ENCODE results near the gene MPP2. TPM values are rescaled to one million over a fixed set of nuclear protein-coding genes. Genes with fewer than 3 reads are reported as not detected.
"Not testable (repeated sequence)": the region's sequence is repeated elsewhere in the genome, so short reads cannot be mapped to it uniquely, and the experiment has no call there.

MPP2 gene
- total and polyA plus RNA-seq, 2 experiments from 2014 or later: 1.3 to 1.4 TPM

GRCh38 chr17:43846221-43846712 is 61.1 kb downstream of the MPP2 start:
- H3K4me3 ChIP-seq: no peak overlapping the region
- H3K79me2 ChIP-seq: no peaks in the 10 kb centered on the region
- no peak overlapping the region for H3K27ac ChIP-seq
- TF ChIP-seq EZH2phosphoT487 (IDR thresholded peaks at IDR 0.05; ENCODE audit: low read depth, severe bottlenecking, unreplicated experiment): no peak
- peak; percentile 94 for TF ChIP-seq CTCF (IDR thresholded peaks at IDR 0.05; ENCODE audit: poor library complexity)
- no peaks in the 10 kb centered on the region for H4K20me1 ChIP-seq (ENCODE audit: insufficient read depth, poor library complexity, severe bottlenecking)
- H3K27me3 ChIP-seq: no peaks in the 10 kb centered on the region
- H3K4me1 ChIP-seq (ENCODE audit: insufficient read depth): no peaks in the 10 kb centered on the region
- H3K9me3 ChIP-seq (ENCODE audit: low read depth): no peaks in the 10 kb centered on the region
- H3K9me2 ChIP-seq (replicated peaks; ENCODE audit: insufficient read depth): no peaks in the 10 kb centered on the region
- H3K36me3 ChIP-seq (replicated peaks; ENCODE audit: insufficient read depth, low read depth): no peaks in the 10 kb centered on the region
- WGBS (ENCODE audit: low lambda C conversion rate, missing lambda C conversion rate): 20% methylated on average over 13 of the region's 13 CpGs
- H2AFZ ChIP-seq: no peak overlapping the region
- peak; percentile 88 for DNase-seq (ENCODE audit: low spot score)
- H3K4me2 ChIP-seq: no peak overlapping the region

- Histone ChIP-seq H3K27me3 (no peaks in the 10 kb centered on the region), H3K4me2 (no peak overlapping the region), H3K79me2 (no peaks in the 10 kb centered on the region), H3K9me3 (ENCODE audit: low read depth) (no peaks in the 10 kb centered on the region), H2AFZ (no peak overlapping the region), H3K9me2 (replicated peaks; ENCODE audit: insufficient read depth) (no peaks in the 10 kb centered on the region), H3K36me3 (replicated peaks; ENCODE audit: insufficient read depth, low read depth) (no peaks in the 10 kb centered on the region), H4K20me1 (ENCODE audit: insufficient read depth, poor library complexity, severe bottlenecking) (no peaks in the 10 kb centered on the region), H3K4me3 (no peak overlapping the region), H3K27ac (no peak overlapping the region), H3K4me1 (ENCODE audit: insufficient read depth) (no peaks in the 10 kb centered on the region)
- TF ChIP-seq EZH2 (IDR thresholded peaks at IDR 0.05; ENCODE audit: borderline replicate concordance): no peak
- no peak for TF ChIP-seq EZH2phosphoT487 (IDR thresholded peaks at IDR 0.05; ENCODE audit: low read depth, severe bottlenecking, unreplicated experiment)
- no peak for TF ChIP-seq CTCF (IDR thresholded peaks at IDR 0.05; ENCODE audit: poor library complexity)
- no peak for DNase-seq (ENCODE audit: low spot score)
- WGBS (ENCODE audit: low lambda C conversion rate, missing lambda C conversion rate): 74% methylated on average over 4 of the region's 4 CpGs
These were observed 61.6 kb downstream of the MPP2 start for GRCh38 chr17:43845766-43846165.

- 90% methylated on average over 5 of the region's 5 CpGs for WGBS (ENCODE audit: low lambda C conversion rate, missing lambda C conversion rate)
- Histone ChIP-seq H3K4me3 (no peak overlapping the region), H2AFZ (no peak overlapping the region), H3K4me1 (ENCODE audit: insufficient read depth) (no peaks in the 10 kb centered on the region), H3K27ac (no peak overlapping the region), H3K9me3 (ENCODE audit: low read depth) (no peaks in the 10 kb centered on the region), H3K9me2 (replicated peaks; ENCODE audit: insufficient read depth) (no peaks in the 10 kb centered on the region), H3K4me2 (no peak overlapping the region), H3K36me3 (replicated peaks; ENCODE audit: insufficient read depth, low read depth) (no peaks in the 10 kb centered on the region), H3K79me2 (no peaks in the 10 kb centered on the region), H3K27me3 (no peaks in the 10 kb centered on the region), H4K20me1 (ENCODE audit: insufficient read depth, poor library complexity, severe bottlenecking) (no peaks in the 10 kb centered on the region)
- TF ChIP-seq EZH2phosphoT487 (IDR thresholded peaks at IDR 0.05; ENCODE audit: low read depth, severe bottlenecking, unreplicated experiment): no peak
- TF ChIP-seq CTCF (IDR thresholded peaks at IDR 0.05; ENCODE audit: poor library complexity): no peak
- TF ChIP-seq EZH2 (IDR thresholded peaks at IDR 0.05; ENCODE audit: borderline replicate concordance): no peak
- DNase-seq (ENCODE audit: low spot score): no peak
These were observed 63.1 kb downstream of the MPP2 start for GRCh38 chr17:43844241-43844640.

GRCh38 chr17:43842975-43843325 is 64.4 kb downstream of the MPP2 start:
- Histone ChIP-seq H3K27me3 (no peaks in the 10 kb centered on the region), H3K9me2 (replicated peaks; ENCODE audit: insufficient read depth) (no peaks in the 10 kb centered on the region), H3K9me3 (ENCODE audit: low read depth) (no peaks in the 10 kb centered on the region), H3K27ac (no peak overlapping the region), H4K20me1 (ENCODE audit: insufficient read depth, poor library complexity, severe bottlenecking) (no peaks in the 10 kb centered on the region), H2AFZ (no peak overlapping the region), H3K4me3 (no peak overlapping the region), H3K36me3 (replicated peaks; ENCODE audit: insufficient read depth, low read depth) (no peaks in the 10 kb centered on the region), H3K4me2 (no peak overlapping the region), H3K4me1 (ENCODE audit: insufficient read depth) (no peaks in the 10 kb centered on the region), H3K79me2 (no peaks in the 10 kb centered on the region)
- WGBS (ENCODE audit: low lambda C conversion rate, missing lambda C conversion rate): 90% methylated on average over 7 of the region's 7 CpGs
- no peak for DNase-seq (ENCODE audit: low spot score)
- TF ChIP-seq EZH2phosphoT487 (IDR thresholded peaks at IDR 0.05; ENCODE audit: low read depth, severe bottlenecking, unreplicated experiment) (no peak), EZH2 (IDR thresholded peaks at IDR 0.05; ENCODE audit: borderline replicate concordance) (no peak), CTCF (IDR thresholded peaks at IDR 0.05; ENCODE audit: poor library complexity) (no peak)

GRCh38 chr17:43842091-43842974 is 65.0 kb downstream of the MPP2 start:
- H3K27me3 ChIP-seq; H3K9me2 ChIP-seq (replicated peaks; ENCODE audit: insufficient read depth); H3K4me2 ChIP-seq; H3K27ac ChIP-seq; H2AFZ ChIP-seq; H3K4me3 ChIP-seq; H3K4me1 ChIP-seq (ENCODE audit: insufficient read depth); H4K20me1 ChIP-seq (ENCODE audit: insufficient read depth, poor library complexity, severe bottlenecking); H3K9me3 ChIP-seq (ENCODE audit: low read depth); H3K36me3 ChIP-seq (replicated peaks; ENCODE audit: insufficient read depth, low read depth); H3K79me2 ChIP-seq; DNase-seq (ENCODE audit: low spot score): not testable (repeated sequence)
- 89% methylated on average over 11 of the region's 54 CpGs for WGBS (ENCODE audit: low lambda C conversion rate, missing lambda C conversion rate)

All from hepatocyte (in vitro differentiated cells).